Fibroblast of lung (primary cell): Measurements from ENCODE around the gene OR1B1. TPM values are rescaled to one million over a fixed set of nuclear protein-coding genes. Genes with fewer than 3 reads are reported as not detected.

Experiments
- DNase-seq, 2 donors: peaks; one replicate each; pipeline versions ENCODE4 v3.0.0 to v3.0.0-alpha.2; 2010; ENCODE audit warnings: low read depth in 2 of 2
- H2AFZ ChIP-seq: 2 replicates; pipeline ENCODE4 v1.5.1; 2012; ENCODE audit warnings: low read length, control low read depth, inconsistent platforms
- H3K27ac ChIP-seq: 2 replicates; pipeline ENCODE4 v1.5.1; 2011; ENCODE audit warnings: low read length, control low read depth; ENCODE audit not compliant: insufficient read depth
- H3K27me3 ChIP-seq: 2 replicates; pipeline ENCODE4 v1.5.1; 2011; ENCODE audit warnings: mild to moderate bottlenecking, low read length; ENCODE audit not compliant: control insufficient read depth, insufficient read depth
- H3K36me3 ChIP-seq: 2 replicates; pipeline ENCODE4 v1.5.1; 2011; ENCODE audit warnings: low read length; ENCODE audit not compliant: control insufficient read depth, insufficient read depth
- H3K4me1 ChIP-seq: 2 replicates; pipeline ENCODE4 v1.5.1; 2011; ENCODE audit warnings: low read length; ENCODE audit not compliant: control insufficient read depth, insufficient read depth; ENCODE audit errors: extremely low read depth
- H3K4me2 ChIP-seq: 2 replicates; pipeline ENCODE4 v1.5.1; 2011; ENCODE audit warnings: low read length, control low read depth; ENCODE audit not compliant: insufficient read depth; ENCODE audit errors: extremely low read depth
- H3K4me3 ChIP-seq, 4 experiments: fragments of 200-600 bp in 1 of 4; sonication (generic) in 1 of 4; replicated peaks in 1 of 4; 2 replicates each; pipeline ENCODE4 v1.5.1; 2011 to 2016; ENCODE audit warnings: low read length in 4 of 4, low read depth in 3 of 4, mild to moderate bottlenecking in 3 of 4, control low read depth in 2 of 4, inconsistent platforms in 1 of 4, mixed read lengths in 1 of 4; ENCODE audit not compliant: insufficient read depth in 1 of 4; ENCODE audit errors: control extremely low read depth in 1 of 4
- H3K79me2 ChIP-seq: 2 replicates; pipeline ENCODE4 v1.5.1; 2012; ENCODE audit warnings: mild to moderate bottlenecking, low read length, inconsistent platforms; ENCODE audit not compliant: control insufficient read depth, insufficient read depth
- H3K9ac ChIP-seq: 2 replicates; pipeline ENCODE4 v1.5.1; 2011; ENCODE audit warnings: mild to moderate bottlenecking, low read length, control low read depth; ENCODE audit not compliant: insufficient read depth
- H3K9me3 ChIP-seq: 2 replicates; pipeline ENCODE4 v1.5.1; 2012; ENCODE audit warnings: low read depth, low read length; ENCODE audit not compliant: control insufficient read depth, insufficient read depth
- H4K20me1 ChIP-seq: 2 replicates; pipeline ENCODE4 v1.5.1; 2011; ENCODE audit warnings: low read length; ENCODE audit not compliant: control insufficient read depth, insufficient read depth; ENCODE audit errors: extremely low read depth
- CTCF ChIP-seq, 2 donors: IDR thresholded peaks in 1 of 2; conservative IDR thresholded peaks in 1 of 2; 1 replicate in 1 of 2; 2 replicates in 1 of 2; pipeline ENCODE4 v1.5.1; 2011 to 2012; ENCODE audit warnings: low read length in 2 of 2, control low read depth in 1 of 2, inconsistent platforms in 1 of 2, low read depth in 1 of 2, mild to moderate bottlenecking in 1 of 2
- EZH2 ChIP-seq: IDR thresholded peaks from 2 replicates; pipeline ENCODE4 v1.5.1; 2012; ENCODE audit warnings: low read length, control low read depth, mild to moderate bottlenecking; ENCODE audit errors: missing control alignments
- polyA plus RNA-seq, 2 donors: library from polyadenylated mRNA; depleted of rRNA in 1 of 2; stranded (reverse) in 1 of 2; unstranded in 1 of 2; fragments of >200 nt; gene quantifications; 2 replicates each; pipeline ENCODE4 v1.2.1, GENCODE V29; 2011 to 2012; ENCODE audit warnings: missing spikeins in 1 of 2
- total RNA-seq: library from RNA; depleted of rRNA; stranded (reverse); fragments of >200 nt; gene quantifications from 2 replicates; pipeline ENCODE4 v1.2.1, GENCODE V29; 2014

OR1B1 gene
- total and polyA plus RNA-seq, 2 donors (not counting 1 experiment from before 2014, with no cell fraction given) = not detected

DNA sequence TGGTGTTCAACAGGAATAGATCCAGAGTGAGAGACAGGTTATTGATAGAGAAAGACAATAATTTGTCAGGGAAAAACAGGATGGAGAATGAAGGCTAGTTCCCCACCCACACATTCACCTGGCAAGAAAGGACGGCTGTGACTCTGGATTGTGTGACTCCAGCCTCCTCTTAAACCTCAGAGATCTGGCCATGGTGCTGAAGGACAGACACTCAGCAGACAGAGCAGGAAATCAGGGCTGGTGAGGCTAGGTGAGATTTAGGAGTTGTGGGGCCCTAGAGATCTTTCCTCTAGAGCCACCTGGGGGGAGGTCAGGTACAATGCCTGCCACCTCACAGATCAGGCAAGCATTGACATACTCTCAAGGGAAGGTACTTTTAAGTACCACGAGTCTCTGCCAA, 15.2 kb downstream of the OR1B1 start:
- Histone ChIP-seq H3K4me1 (no peaks in the 10 kb centered on the region), H2AFZ (no peak overlapping the region), H4K20me1 (no peaks in the 10 kb centered on the region), H3K79me2 (no peaks in the 10 kb centered on the region), H3K4me3 (no peak overlapping the region), H3K9me3 (no peaks in the 10 kb centered on the region), H3K36me3 (no peaks in the 10 kb centered on the region), H3K4me2 (no peak overlapping the region), H3K9ac (no peak overlapping the region), H3K27me3 (no peaks in the 10 kb centered on the region), H3K27ac (no peak overlapping the region)
- no peak for TF ChIP-seq EZH2
- no peak for TF ChIP-seq CTCF (conservative IDR thresholded peaks at IDR 0.05 in 1 of 2, IDR thresholded peaks at IDR 0.05 in 1 of 2; ENCODE audit: low read depth in 1 of 2, low read length in 2 of 2)
- DNase-seq = peak in 1 of 2 donors; percentile 0

GRCh38 chr9:122619996-122620395, 37.4 kb downstream of the OR1B1 start:
- no peak overlapping the region for H3K27ac ChIP-seq
- H3K79me2 ChIP-seq = no peaks in the 10 kb centered on the region
- H3K4me2 ChIP-seq = no peak overlapping the region
- H3K4me1 ChIP-seq = no peaks in the 10 kb centered on the region
- H3K9ac ChIP-seq = no peak overlapping the region
- TF ChIP-seq EZH2 (no peak), CTCF (conservative IDR thresholded peaks at IDR 0.05 in 1 of 2, IDR thresholded peaks at IDR 0.05 in 1 of 2; ENCODE audit: low read depth in 1 of 2, low read length in 2 of 2) (no peak)
- H3K36me3 ChIP-seq = no peaks in the 10 kb centered on the region
- no peaks in the 10 kb centered on the region for H3K9me3 ChIP-seq
- no peaks in the 10 kb centered on the region for H4K20me1 ChIP-seq
- no peaks in the 10 kb centered on the region for H3K27me3 ChIP-seq
- H2AFZ ChIP-seq = no peak overlapping the region
- DNase-seq = no peak
- H3K4me3 ChIP-seq = no peak overlapping the region

- Histone ChIP-seq H4K20me1 (no peaks in the 10 kb centered on the region), H3K9me3 (no peaks in the 10 kb centered on the region), H3K4me1 (no peaks in the 10 kb centered on the region), H3K27ac (no peak within 1 kb of the TSS), H2AFZ (no peak within 1 kb of the TSS), H3K4me2 (no peak within 1 kb of the TSS), H3K79me2 (no peaks in the 10 kb centered on the region), H3K4me3 (no peak within 1 kb of the TSS), H3K27me3 (no peaks in the 10 kb centered on the region), H3K36me3 (no peaks in the 10 kb centered on the region), H3K9ac (no peak within 1 kb of the TSS)
- DNase-seq = no peak
- no peak for TF ChIP-seq EZH2
- no peak for TF ChIP-seq CTCF (conservative IDR thresholded peaks at IDR 0.05 in 1 of 2, IDR thresholded peaks at IDR 0.05 in 1 of 2; ENCODE audit: low read depth in 1 of 2, low read length in 2 of 2)
Observed at GRCh38 chr9:122614362-122614761, 43.1 kb downstream of the OR1B1 start, which contains the start of gene OR1Q1. Gene OR1Q1 (plus strand): TSS chr9:122614738. CDS start chr9:122614738, 0 bp downstream.
